Measurements from ENCODE around the gene DDX31. TPM values are rescaled to one million over a fixed set of nuclear protein-coding genes. Genes with fewer than 3 reads are reported as not detected.

The DDX31 gene
- total and polyA plus RNA-seq, 9 of the 15 experiments (the other 6 are each of a cell fraction or from before 2014, with no cell fraction given): 11.9 to 24.6 (median 22.2) TPM

DNA sequence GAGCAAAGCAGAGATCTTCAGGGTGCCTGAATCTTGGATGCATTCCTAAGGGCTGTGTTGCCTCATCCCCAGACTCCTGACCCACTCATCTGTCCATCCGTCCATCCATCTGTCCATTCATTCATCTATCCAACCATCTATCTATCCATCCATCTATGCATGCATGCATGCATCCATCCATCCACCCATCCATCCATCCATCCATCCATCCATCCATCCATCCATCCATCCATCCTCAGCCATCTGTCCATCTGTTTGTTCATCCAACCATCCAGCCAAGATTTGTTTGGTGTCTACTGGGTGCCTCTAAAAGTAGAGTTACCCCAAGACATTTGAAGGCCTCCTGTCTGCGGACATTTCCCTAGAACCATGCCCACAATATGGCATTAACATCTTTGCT lies 115.0 kb downstream of the DDX31 start:
- CTCF ChIA-PET (ENCODE audit: low intra/inter-chr PET ratio): no interaction called here
- Histone ChIP-seq H3K36me3 (ENCODE audit: control insufficient read depth, insufficient read depth, low read length) (no peaks in the 10 kb centered on the region), H3K9me1 (ENCODE audit: control insufficient read depth, insufficient read depth, low read length) (no peaks in the 10 kb centered on the region), H3K27me3 (ENCODE audit: control insufficient read depth in 2 of 2, insufficient read depth in 2 of 2, low read length in 2 of 2) (peaks cover 44 to 56% of the 10 kb centered on the region in 2 experiments), H3K27ac (ENCODE audit: extremely low read depth, low read depth, low read length) (no peak overlapping the region), H4K20me1 (replicated peaks; ENCODE audit: control insufficient read depth, insufficient read depth, low read length) (no peaks in the 10 kb centered on the region), H2AFZ (ENCODE audit: low read depth, low read length) (no peak overlapping the region), H3K79me2 (ENCODE audit: control insufficient read depth, insufficient read depth, low read length) (no peaks in the 10 kb centered on the region), H3K4me3 (no peak overlapping the region), H3K9ac (ENCODE audit: insufficient read depth in 1 of 2, low read depth in 2 of 2, low read length in 2 of 2) (no peak overlapping the region), H3K4me1 (replicated peaks in 1 of 2; ENCODE audit: control insufficient read depth in 2 of 2, insufficient read depth in 2 of 2, low read length in 2 of 2) (no peaks in the 10 kb centered on the region), H3K4me2 (ENCODE audit: insufficient read depth, low read length) (no peak overlapping the region), H3K9me3 (replicated peaks; ENCODE audit: control insufficient read depth, insufficient read depth, low read depth, low read length) (no peaks in the 10 kb centered on the region; the same call in 1 of the 2 replicates)
- DNase-seq (ENCODE audit: extremely low read depth in 1 of 4, low spot score in 3 of 4): no peak
- in situ Hi-C loops (cut with MboI): no loop called here
- 0% methylated on average over 2 of the region's 2 CpGs for WGBS (ENCODE audit: insufficient coverage, low coverage, missing lambda C conversion rate)
- TF ChIP-seq NFXL1 (CRISPR knock-in tag; IDR thresholded peaks at IDR 0.05): no peak
- no peak for TF ChIP-seq CBX3 (IDR thresholded peaks at IDR 0.05; ENCODE audit: borderline replicate concordance in 1 of 2, low read length in 2 of 2)
- TF ChIP-seq ETV5 (CRISPR knock-in tag; IDR thresholded peaks at IDR 0.05; ENCODE audit: low read depth): no peak
- POLR2A ChIA-PET: no interaction called here
- intact Hi-C loops (cut with micrococcal nuclease): no loop called here
- no TSS peak for BruUV-seq (replicated peaks)
- ATAC-seq: no peak
- FAIRE-seq: no peak

DNA sequence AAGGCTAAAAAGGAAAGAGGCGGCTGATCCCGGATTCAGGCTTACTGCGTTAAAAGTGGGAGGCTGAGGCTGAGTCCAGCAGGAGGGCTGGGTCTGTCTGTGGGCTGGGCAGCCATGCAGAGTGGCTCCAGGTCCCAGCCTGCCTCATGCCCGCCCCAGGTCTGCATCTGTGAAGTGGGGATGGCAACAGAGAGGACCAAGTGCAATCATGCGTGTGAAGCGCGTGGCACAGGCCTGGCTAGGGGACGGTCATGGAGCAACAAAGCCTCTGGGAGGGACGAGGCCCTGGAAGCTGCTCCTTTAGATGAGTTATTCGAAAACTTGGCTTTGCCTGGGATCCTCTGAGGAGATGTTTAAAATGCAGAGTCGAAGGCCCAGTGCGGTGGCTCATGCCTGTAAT lies 117.7 kb downstream of the DDX31 start:
- no peaks in the 10 kb centered on the region for H3K9me3 ChIP-seq (replicated peaks; ENCODE audit: control insufficient read depth, insufficient read depth, low read depth, low read length)

More for the DNA sequence above, 117.7 kb downstream of the DDX31 start:
- Histone ChIP-seq H3K27ac (ENCODE audit: extremely low read depth, low read depth, low read length) (no peak overlapping the region), H3K27me3 (ENCODE audit: control insufficient read depth in 2 of 2, insufficient read depth in 2 of 2, low read length in 2 of 2) (peaks cover 48 to 65% of the 10 kb centered on the region in 2 experiments), H3K9me1 (ENCODE audit: control insufficient read depth, insufficient read depth, low read length) (no peaks in the 10 kb centered on the region), H4K20me1 (replicated peaks; ENCODE audit: control insufficient read depth, insufficient read depth, low read length) (peaks cover 5% of the 10 kb centered on the region), H3K4me3 (no peak overlapping the region), H3K79me2 (ENCODE audit: control insufficient read depth, insufficient read depth, low read length) (no peaks in the 10 kb centered on the region), H3K36me3 (ENCODE audit: control insufficient read depth, insufficient read depth, low read length) (no peaks in the 10 kb centered on the region), H3K4me1 (replicated peaks in 1 of 2; ENCODE audit: control insufficient read depth in 2 of 2, insufficient read depth in 2 of 2, low read length in 2 of 2) (peaks cover 0 to 3% of the 10 kb centered on the region in 2 experiments; a peak in 1 of 5 replicates), H2AFZ (ENCODE audit: low read depth, low read length) (no peak overlapping the region), H3K4me2 (ENCODE audit: insufficient read depth, low read length) (no peak overlapping the region), H3K9ac (ENCODE audit: insufficient read depth in 1 of 2, low read depth in 2 of 2, low read length in 2 of 2) (no peak overlapping the region)
- in situ Hi-C loops (cut with MboI): no loop called here
- no peak for TF ChIP-seq U2AF2 (optimal IDR thresholded peaks at IDR 0.05; ENCODE audit: low read depth, low read length)
- FAIRE-seq (no peak), DNase-seq (ENCODE audit: extremely low read depth in 1 of 4, low spot score in 3 of 4) (no peak), ATAC-seq (no peak)
- BruUV-seq (replicated peaks): no TSS peak
- intact Hi-C loops (cut with micrococcal nuclease): no loop called here
- ChIA-PET CTCF (ENCODE audit: low intra/inter-chr PET ratio) (no interaction called here), POLR2A (interaction anchor here (0.7 to 1.3 kb wide), 2 partner anchors 7 to 13 kb away, joined by 3 read pairs; no protein-coding TSS in a partner anchor)
- 22% methylated on average over 12 of the region's 12 CpGs for WGBS (ENCODE audit: insufficient coverage, low coverage, missing lambda C conversion rate)
